B cell (primary cell): ENCODE data around the gene HDAC9.

Experiments used
- CTCF ChIP-seq: fragments of 200-600 bp; IDR thresholded peaks from one replicate; pipeline ENCODE4 v1.8.0; 2022; ENCODE audit warnings: antibody characterized with exemption, mild to moderate bottlenecking
- EZH2 ChIP-seq: IDR thresholded peaks from 2 replicates; pipeline ENCODE4 v1.6.1; 2012; ENCODE audit warnings: borderline replicate concordance, low read depth, mild to moderate bottlenecking, moderate library complexity, low read length; ENCODE audit not compliant: insufficient read depth, poor library complexity, severe bottlenecking

GRCh38 chr7:18579698-18580097 lies 84.1 kb downstream of the HDAC9 start:
- TF ChIP-seq CTCF (no peak), EZH2 (no peak)
